GM13977 (cell line): ENCODE results near the gene OR5M8.

Experiments used
- DNase-seq: peaks from one replicate; pipeline ENCODE4 v3.0.0; 2012; ENCODE audit warnings: low spot score
- CTCF ChIP-seq: IDR thresholded peaks from 2 replicates; pipeline ENCODE4 v1.5.1; 2012; ENCODE audit warnings: mild to moderate bottlenecking, control low read depth; ENCODE audit not compliant: insufficient read depth; ENCODE audit errors: extremely low read depth, missing control alignments
- in situ Hi-C: fragments of 300-500 bp; cut with MboI; formaldehyde crosslinking; loops from one replicate; pipeline ENCODE4 v1.12.0; 2022; ENCODE audit warnings: low sequenced_read_pairs, low pct_unique_long_range_greater_than_20kb, mixed read lengths, inconsistent platforms; ENCODE audit not compliant: unreplicated experiment

OR5M8 gene

GRCh38 chr11:56491270-56491669, at the start of gene OR5M8:
TSS of gene OR5M8 (minus strand) at chr11:56491370. CDS start at chr11:56491370, 0 bp downstream.
- DNase-seq = no peak
- no peak for TF ChIP-seq CTCF
- in situ Hi-C loops = no loop called here

GRCh38 chr11:56533054-56533740, 42.0 kb upstream of the OR5M8 start:
- TF ChIP-seq CTCF = no peak
- no peak for DNase-seq
- in situ Hi-C loops = no loop called here

- no peak for DNase-seq
- no peak for TF ChIP-seq CTCF
- in situ Hi-C loops = no loop called here
These were observed 40.7 kb upstream of the OR5M8 start for GRCh38 chr11:56531856-56532255.

GRCh38 chr11:56522008-56522407, 30.8 kb upstream of the OR5M8 start:
- in situ Hi-C loops = no loop called here
- DNase-seq = no peak
- TF ChIP-seq CTCF = peak; percentile 12

- in situ Hi-C loops = no loop called here
- DNase-seq = no peak
- TF ChIP-seq CTCF = no peak
These were observed 22.1 kb upstream of the OR5M8 start for GRCh38 chr11:56513280-56513679.

- no peak for DNase-seq
- TF ChIP-seq CTCF = no peak
- in situ Hi-C loops = no loop called here
These were observed 18.3 kb upstream of the OR5M8 start for GRCh38 chr11:56509439-56509838.
